HG03378 (cell line): ENCODE data around the gene ABCD4.
"Not testable (repeated sequence)": the region's sequence is repeated elsewhere in the genome, so short reads cannot be mapped to it uniquely, and the experiment has no call there.

Experiments used
- ATAC-seq: cut with Tn5 transposase; IDR thresholded peaks from one replicate; pipeline ENCODE4 v1.9.1; 2021; ENCODE audit warnings: mild to moderate bottlenecking, moderate library complexity; ENCODE audit not compliant: unreplicated experiment

The ABCD4 gene

GRCh38 chr14:74302152-74302628 lies 544 bp downstream of the ABCD4 start:
- ATAC-seq: peak; percentile 54

- no peak for ATAC-seq
Observed at GRCh38 chr14:74301594-74302151, 1.1 kb downstream of the ABCD4 start.

- no peak for ATAC-seq
Observed at GRCh38 chr14:74299061-74299545, 3.6 kb downstream of the ABCD4 start.

- no peak for ATAC-seq
Observed at GRCh38 chr14:74297986-74298385, 4.7 kb downstream of the ABCD4 start.

- ATAC-seq: no peak
Observed at GRCh38 chr14:74296037-74296467, 6.7 kb downstream of the ABCD4 start.

- no peak for ATAC-seq
Observed at GRCh38 chr14:74293606-74294005, 9.1 kb downstream of the ABCD4 start.

- ATAC-seq: no peak
Observed at GRCh38 chr14:74292061-74292460, 10.7 kb downstream of the ABCD4 start.

- ATAC-seq: no peak
Observed at GRCh38 chr14:74290415-74290814, 12.3 kb downstream of the ABCD4 start.

- ATAC-seq: no peak
Observed at GRCh38 chr14:74289801-74290200, 12.9 kb downstream of the ABCD4 start.

- no peak for ATAC-seq
Observed at GRCh38 chr14:74286736-74287135, 16.0 kb downstream of the ABCD4 start.

GRCh38 chr14:74281069-74281468 lies 21.7 kb downstream of the ABCD4 start:
- ATAC-seq: no peak

- ATAC-seq: no peak
Observed at GRCh38 chr14:74278080-74278479, 24.7 kb downstream of the ABCD4 start.

GRCh38 chr14:74275241-74275841 lies 27.4 kb downstream of the ABCD4 start:
- ATAC-seq: no peak

- no peak for ATAC-seq
Observed at GRCh38 chr14:74271365-74271764, 31.4 kb downstream of the ABCD4 start.

GRCh38 chr14:74270382-74271177 lies 32.2 kb downstream of the ABCD4 start:
- ATAC-seq: not testable (repeated sequence)

GRCh38 chr14:74267588-74267987 lies 35.1 kb downstream of the ABCD4 start:
- no peak for ATAC-seq

- no peak for ATAC-seq
Observed at GRCh38 chr14:74265301-74265965, 37.3 kb downstream of the ABCD4 start.

GRCh38 chr14:74263921-74264320 lies 38.8 kb downstream of the ABCD4 start:
- ATAC-seq: no peak

- no peak for ATAC-seq
Observed at GRCh38 chr14:74263181-74263580, 39.6 kb downstream of the ABCD4 start.

GRCh38 chr14:74262076-74262475 lies 40.7 kb downstream of the ABCD4 start:
- ATAC-seq: no peak

- no peak for ATAC-seq
Observed at GRCh38 chr14:74261288-74261687, 41.4 kb downstream of the ABCD4 start.
